ENCODE results near the gene ZNF804B.

ZNF804B gene

DNA sequence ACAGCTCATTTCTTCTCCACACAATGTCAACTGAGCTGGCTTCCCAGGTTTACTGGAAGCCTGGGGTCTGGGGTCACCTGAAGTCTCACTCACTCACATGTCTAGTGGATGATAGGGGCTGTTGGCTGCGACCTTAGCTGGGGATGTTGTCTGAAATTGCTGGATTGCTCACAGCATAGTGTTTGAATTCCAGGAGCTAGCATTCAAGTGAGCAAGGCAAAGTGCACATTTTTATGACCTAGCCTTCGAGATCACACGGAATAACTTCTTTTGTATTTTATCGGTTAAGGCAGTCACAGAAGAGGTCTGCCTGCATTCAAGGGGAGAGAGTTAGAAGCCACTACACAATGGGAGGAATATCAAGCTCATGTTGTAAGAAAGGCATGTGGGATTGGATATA is 32.4 kb downstream of the ZNF804B start:
- no peak for TF ChIP-seq POLR2A (IDR thresholded peaks at IDR 0.05; ENCODE audit: low read depth, low read length)
- no peak for FAIRE-seq

DNA sequence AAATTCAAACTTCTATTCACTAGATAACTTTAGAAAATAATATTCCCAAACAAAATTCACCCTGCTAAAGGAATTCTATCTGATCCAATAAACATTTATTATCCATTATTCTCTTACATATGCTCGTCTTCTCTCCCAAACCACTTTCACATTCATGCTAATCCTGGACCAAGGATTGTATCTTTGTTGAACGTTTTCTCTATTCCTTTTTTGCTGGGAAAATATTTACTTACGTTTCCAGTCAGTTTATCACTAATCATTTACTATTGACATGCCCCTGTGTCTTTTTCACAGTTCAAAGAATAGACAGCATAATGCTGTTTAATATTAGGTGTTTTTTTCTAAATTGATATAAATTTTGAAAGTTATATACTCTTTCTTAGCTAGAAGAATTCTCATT is 32.9 kb downstream of the ZNF804B start:
- no peak for DNase-seq (ENCODE audit: insufficient read length, low spot score)
- FAIRE-seq: no peak

More for the DNA sequence above, 32.4 kb downstream of the ZNF804B start:
- DNase-seq (ENCODE audit: insufficient read length, low spot score): no peak

DNA sequence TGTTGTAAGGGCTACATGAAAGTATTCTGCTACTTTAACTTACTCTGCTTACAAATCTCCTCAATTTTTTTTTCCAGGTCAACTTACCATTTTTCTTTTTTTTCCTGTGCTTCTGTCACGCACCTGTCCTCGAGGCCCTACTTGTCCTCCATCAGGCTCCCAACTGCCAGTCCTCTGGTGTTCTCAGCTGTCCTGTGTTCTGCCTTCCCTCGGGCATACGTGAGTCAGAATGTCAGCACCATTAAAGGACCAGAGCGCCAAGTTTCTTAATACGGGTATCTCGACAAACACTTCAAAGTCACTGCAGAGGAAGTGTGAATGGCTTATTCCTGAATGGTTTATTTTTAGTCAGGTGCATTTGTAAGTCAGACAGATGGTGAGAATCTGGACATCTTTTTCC is 36.1 kb downstream of the ZNF804B start, which contains the start of gene TEX47:
Gene TEX47 (minus strand): TSS at position 185 of the 400 bp plus-strand sequence. CDS start 795 bp downstream, outside the sequence.
- no peak for FAIRE-seq
- no peak for DNase-seq (ENCODE audit: insufficient read length, low spot score)
- no peak for TF ChIP-seq POLR2A (IDR thresholded peaks at IDR 0.05; ENCODE audit: low read depth, low read length)

More for the DNA sequence above, 32.9 kb downstream of the ZNF804B start:
- TF ChIP-seq POLR2A (IDR thresholded peaks at IDR 0.05; ENCODE audit: low read depth, low read length): no peak

DNA sequence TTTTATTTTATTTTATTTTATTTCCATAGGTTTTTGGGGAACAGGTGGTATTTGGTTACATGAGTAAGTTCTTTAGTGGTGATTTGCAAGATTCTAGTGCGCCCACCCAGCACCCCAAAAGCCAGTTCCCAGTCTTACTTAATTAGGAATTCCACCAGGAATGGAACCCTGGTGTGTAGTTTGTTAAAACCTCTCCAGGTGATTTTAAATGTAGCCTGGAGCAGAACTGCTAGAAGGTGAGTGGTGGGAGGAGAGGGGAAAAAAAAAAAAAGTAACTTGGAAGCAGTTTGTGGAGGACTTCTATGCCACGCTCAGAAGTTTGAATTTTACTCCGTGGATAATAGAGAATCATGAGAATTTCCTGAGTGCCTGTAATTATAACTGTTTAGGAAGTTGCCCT is 41.5 kb downstream of the ZNF804B start:
- TF ChIP-seq POLR2A (IDR thresholded peaks at IDR 0.05; ENCODE audit: low read depth, low read length): no peak
- DNase-seq (ENCODE audit: insufficient read length, low spot score): no peak
- no peak for FAIRE-seq

DNA sequence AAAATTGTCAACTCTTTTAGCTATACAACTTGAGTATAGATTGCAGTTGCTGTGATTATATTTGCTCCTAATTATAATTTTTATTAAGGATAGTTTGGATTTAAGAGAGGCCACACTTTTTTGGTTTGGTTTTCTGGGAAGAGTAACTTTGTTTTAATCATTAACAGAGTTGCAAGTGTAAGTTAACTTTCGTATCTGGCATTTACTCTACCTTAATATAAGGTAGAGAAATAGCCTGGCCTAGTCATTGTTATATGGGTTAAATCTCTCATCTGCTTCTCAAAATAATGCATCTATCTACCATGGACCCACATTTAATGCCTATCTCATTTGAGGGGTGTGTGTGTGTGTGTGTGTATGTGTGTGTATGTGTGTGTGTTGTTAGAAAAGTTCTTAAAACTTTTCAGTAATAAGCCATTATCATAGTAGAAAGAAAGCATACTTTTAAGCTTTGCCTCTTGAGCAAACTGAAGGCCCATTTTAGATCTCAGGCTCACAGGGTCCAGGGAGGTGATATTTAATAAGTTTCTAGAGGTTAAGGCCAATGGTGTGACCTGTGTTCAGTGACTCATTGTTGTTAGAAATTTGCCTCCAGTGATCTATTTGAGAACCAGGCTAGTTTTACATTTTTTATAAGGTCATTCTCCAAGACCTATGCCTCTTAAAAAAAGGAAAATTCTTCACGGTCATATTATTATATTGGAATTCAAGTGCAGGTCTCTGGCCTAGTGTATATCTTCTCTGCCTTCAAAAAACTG is 47.0 kb downstream of the ZNF804B start:
- DNase-seq (ENCODE audit: insufficient read length, low spot score) (no peak), FAIRE-seq (no peak)
- TF ChIP-seq POLR2A (IDR thresholded peaks at IDR 0.05; ENCODE audit: low read depth, low read length): no peak

GRCh38 chr7:88818552-88818951 is 59.1 kb downstream of the ZNF804B start:
- FAIRE-seq (no peak), DNase-seq (ENCODE audit: insufficient read length, low spot score) (no peak)
- TF ChIP-seq POLR2A (IDR thresholded peaks at IDR 0.05; ENCODE audit: low read depth, low read length): no peak

GRCh38 chr7:88826222-88826621 is 66.7 kb downstream of the ZNF804B start:
- TF ChIP-seq POLR2A (IDR thresholded peaks at IDR 0.05; ENCODE audit: low read depth, low read length): no peak

GRCh38 chr7:88835147-88835728 is 75.7 kb downstream of the ZNF804B start:
- no peak for TF ChIP-seq POLR2A (IDR thresholded peaks at IDR 0.05; ENCODE audit: low read depth, low read length)
- FAIRE-seq (no peak), DNase-seq (ENCODE audit: insufficient read length, low spot score) (no peak)

More at GRCh38 chr7:88826222-88826621, 66.7 kb downstream of the ZNF804B start:
- FAIRE-seq: no peak
- DNase-seq (ENCODE audit: insufficient read length, low spot score): no peak

DNA sequence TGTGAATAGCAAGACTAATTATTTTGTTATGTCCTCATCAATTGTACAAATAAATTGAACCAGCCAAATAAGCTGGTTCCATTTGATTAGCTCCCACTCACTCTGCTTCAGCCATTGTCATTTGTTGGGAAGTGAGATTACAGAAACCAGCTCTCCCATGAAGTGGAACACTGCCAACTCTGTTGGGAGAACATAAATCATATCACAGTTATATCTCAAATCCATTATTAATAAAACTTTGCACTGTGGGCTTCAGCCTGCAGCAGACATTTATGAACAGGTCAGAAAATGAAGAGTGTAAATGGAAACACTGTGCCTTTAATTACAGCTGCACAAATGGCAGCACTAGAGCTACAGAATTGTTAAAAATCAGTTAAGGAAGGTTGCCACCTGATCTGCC is 82.7 kb downstream of the ZNF804B start:
- FAIRE-seq: no peak
- no peak for DNase-seq (ENCODE audit: insufficient read length, low spot score)
- TF ChIP-seq POLR2A (IDR thresholded peaks at IDR 0.05; ENCODE audit: low read depth, low read length): no peak

DNA sequence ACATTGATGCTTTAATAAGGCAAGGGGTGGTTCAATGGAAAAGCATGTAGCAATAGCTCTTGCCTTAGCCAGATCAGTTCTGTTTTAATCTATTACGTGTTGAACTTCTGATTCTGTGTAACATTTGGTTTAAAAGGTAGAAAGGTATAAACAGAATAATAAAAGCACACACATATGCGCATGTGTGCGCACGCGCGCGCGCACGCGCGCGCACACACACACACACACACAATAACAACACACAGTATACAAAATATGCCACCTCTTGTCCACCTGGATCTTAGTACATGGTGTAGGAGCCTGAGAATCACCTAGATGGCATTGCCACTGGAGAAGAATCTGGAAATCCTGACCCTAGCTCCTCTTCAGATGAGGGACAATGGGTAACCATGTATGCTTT is 85.6 kb downstream of the ZNF804B start:
- FAIRE-seq (no peak), DNase-seq (ENCODE audit: insufficient read length, low spot score) (no peak)
- no peak for TF ChIP-seq POLR2A (IDR thresholded peaks at IDR 0.05; ENCODE audit: low read depth, low read length)

DNA sequence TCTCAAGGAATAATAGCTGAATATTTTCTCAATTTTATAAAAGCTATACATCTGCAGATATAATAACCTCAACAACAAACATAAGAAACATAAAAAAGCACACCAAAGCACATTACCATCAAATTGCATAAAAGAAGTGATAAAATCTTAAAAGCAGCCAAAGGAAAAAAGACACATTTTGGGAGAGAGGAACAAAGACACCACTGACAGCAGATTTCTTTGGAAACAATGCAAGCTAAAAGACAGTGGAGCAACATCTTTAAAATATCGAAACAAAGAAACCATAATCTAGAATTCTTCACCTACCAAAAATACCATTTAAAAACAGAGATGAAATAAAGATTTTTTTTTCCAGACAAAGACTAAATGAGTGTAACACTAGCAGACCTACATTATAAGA is 91.7 kb downstream of the ZNF804B start:
- no peak for TF ChIP-seq POLR2A (IDR thresholded peaks at IDR 0.05; ENCODE audit: low read depth, low read length)
- DNase-seq (ENCODE audit: insufficient read length, low spot score): no peak
- no peak for FAIRE-seq

- TF ChIP-seq POLR2A (IDR thresholded peaks at IDR 0.05; ENCODE audit: low read depth, low read length): no peak
- no peak for FAIRE-seq
These were observed 99.8 kb downstream of the ZNF804B start for GRCh38 chr7:88859288-88859687.

GRCh38 chr7:88866265-88866863 is 106.9 kb downstream of the ZNF804B start:
- no peak for TF ChIP-seq POLR2A (IDR thresholded peaks at IDR 0.05; ENCODE audit: low read depth, low read length)
- DNase-seq (ENCODE audit: insufficient read length, low spot score): no peak
- FAIRE-seq: no peak

More at GRCh38 chr7:88859288-88859687, 99.8 kb downstream of the ZNF804B start:
- DNase-seq (ENCODE audit: insufficient read length, low spot score): no peak

DNA sequence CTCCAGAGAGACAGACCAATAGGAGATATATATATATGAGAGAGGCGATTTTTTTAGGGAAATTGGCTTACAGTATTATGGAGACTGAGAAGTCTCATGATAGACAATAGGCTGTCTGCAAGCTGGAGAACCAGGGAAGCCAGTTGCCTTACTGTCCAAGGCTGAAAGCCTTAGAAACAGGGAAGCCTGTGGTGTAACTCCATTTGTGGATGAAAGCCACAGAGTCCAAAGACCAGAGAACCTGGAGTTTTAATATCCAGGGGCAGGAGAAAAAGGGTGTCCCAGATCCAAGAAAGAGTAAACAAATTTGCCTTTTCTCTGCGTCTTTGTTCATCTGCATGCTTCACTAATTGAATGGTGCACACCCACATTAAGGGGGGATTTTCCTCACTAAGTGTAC is 107.7 kb downstream of the ZNF804B start:
- TF ChIP-seq POLR2A (IDR thresholded peaks at IDR 0.05; ENCODE audit: low read depth, low read length): no peak
- FAIRE-seq (no peak), DNase-seq (ENCODE audit: insufficient read length, low spot score) (no peak)

Data from H54 (cell line).